HepG2 (cell line): ENCODE data around the gene PLEKHH3. TPM values are rescaled to one million over a fixed set of nuclear protein-coding genes. Genes with fewer than 3 reads are reported as not detected.

Source experiments
- ATF3 ChIP-seq: sonication (generic); formaldehyde crosslinking; IDR thresholded peaks from 2 replicates; pipeline ENCODE4 v1.4.0; 2020; ENCODE audit warnings: missing genetic modification reagents
- BHLHE40 ChIP-seq: IDR thresholded peaks from 2 replicates; pipeline ENCODE4 v1.6.1; 2011; ENCODE audit warnings: low read length, improper control_type of control experiment
- EHMT2 ChIP-seq: fragments of 200-600 bp; sonication (generic); IDR thresholded peaks from 2 replicates; pipeline ENCODE4 v1.7.0; 2017; ENCODE audit warnings: antibody characterized with exemption, low read depth, low read length, borderline replicate concordance
- GLMP ChIP-seq: sonication (generic); formaldehyde crosslinking; IDR thresholded peaks from 2 replicates; pipeline ENCODE4 v1.9.0; 2021; ENCODE audit warnings: missing genetic modification reagents, mild to moderate bottlenecking, borderline replicate concordance
- JUNB ChIP-seq: sonication (generic); formaldehyde crosslinking; IDR thresholded peaks from 2 replicates; pipeline ENCODE4 v1.8.0; 2022; ENCODE audit warnings: missing genetic modification reagents, mild to moderate bottlenecking, borderline replicate concordance
- SAP130 ChIP-seq: IDR thresholded peaks from 2 replicates; pipeline ENCODE4 v1.6.1; 2016; ENCODE audit warnings: low read depth
- SCMH1 ChIP-seq: sonication (generic); formaldehyde crosslinking; IDR thresholded peaks from 2 replicates; pipeline ENCODE4 v1.9.0; 2021; ENCODE audit warnings: missing genetic modification reagents, mild to moderate bottlenecking, borderline replicate concordance
- SETDB1 ChIP-seq: sonication (generic); formaldehyde crosslinking; IDR thresholded peaks from 2 replicates; pipeline ENCODE4 v1.5.1; 2020; ENCODE audit warnings: missing genetic modification reagents, mild to moderate bottlenecking, borderline replicate concordance
- SIN3B ChIP-seq: fragments of 150-350 bp; IDR thresholded peaks from 2 replicates; pipeline ENCODE4 v1.6.1; 2014; ENCODE audit warnings: low read length
- SNAPC4 ChIP-seq: sonication (generic); formaldehyde crosslinking; IDR thresholded peaks from 2 replicates; pipeline ENCODE4 v1.4.0; 2020; ENCODE audit warnings: mild to moderate bottlenecking, missing genetic modification reagents
- THAP11 ChIP-seq: IDR thresholded peaks from 2 replicates; pipeline ENCODE4 v1.6.1; 2016; ENCODE audit warnings: missing biosample characterization, missing genetic modification reagents
- ZNF205 ChIP-seq: IDR thresholded peaks from 2 replicates; pipeline ENCODE4 v1.6.1; 2018; ENCODE audit warnings: missing biosample characterization, missing genetic modification reagents
- ZNF225 ChIP-seq: sonication (generic); formaldehyde crosslinking; IDR thresholded peaks from 2 replicates; pipeline ENCODE4 v1.4.0; 2020; ENCODE audit warnings: mild to moderate bottlenecking, missing genetic modification reagents
- ZNF543 ChIP-seq: sonication (generic); formaldehyde crosslinking; IDR thresholded peaks from 2 replicates; pipeline ENCODE4 v1.4.0; 2020; ENCODE audit warnings: mild to moderate bottlenecking, missing genetic modification reagents
- ZNF580 ChIP-seq: IDR thresholded peaks from 2 replicates; pipeline ENCODE4 v1.6.1; 2016; ENCODE audit warnings: low read depth, borderline replicate concordance
- ZNF83 ChIP-seq: sonication (generic); formaldehyde crosslinking; IDR thresholded peaks from 2 replicates; pipeline ENCODE4 v1.4.0; 2020; ENCODE audit warnings: missing genetic modification reagents, mild to moderate bottlenecking, borderline replicate concordance
- polyA plus RNA-seq, 8 experiments: library from polyadenylated mRNA; depleted of rRNA in 3 of 8; stranded (reverse) in 7 of 8; unstranded in 1 of 8; fragments of >200 nt; fragmentation: Illumina TruSeq in 4 of 8; extraction: Trizol in 4 of 8; gene quantifications; 2 replicates each; pipeline versions ENCODE4 v1.2.1 to v1.2.3, GENCODE V29; 2011 to 2016; ENCODE audit warnings: low read depth in 4 of 8, missing spikeins in 1 of 8, mixed read lengths in 1 of 8; ENCODE audit not compliant: insufficient read depth in 1 of 8
- total RNA-seq, 5 experiments: library from RNA; depleted of rRNA; stranded (reverse); fragments of >200 nt; fragmentation: Illumina TruSeq; extraction: Trizol; gene quantifications; 2 replicates each; pipeline ENCODE4 v1.2.3, GENCODE V29; 2016; ENCODE audit warnings: low read depth in 1 of 5
- TF ChIP-seq, protein P1 (sequence below): sonication (generic); formaldehyde crosslinking; IDR thresholded peaks from 2 replicates; pipeline ENCODE4 v1.5.0; 2020; ENCODE audit warnings: missing genetic modification reagents
- TF ChIP-seq, protein P2 (sequence below): sonication (generic); formaldehyde crosslinking; IDR thresholded peaks from 2 replicates; pipeline ENCODE4 v1.4.0; 2020; ENCODE audit warnings: low read depth, missing genetic modification reagents

The PLEKHH3 gene
- total and polyA plus RNA-seq, 2 of the 13 experiments (the other 11 are each of a cell fraction or from before 2014, with no cell fraction given), result 6.0 to 19.9 TPM

- TF ChIP-seq SNAPC4 (CRISPR knock-in tag) (peak; percentile 59), JUNB (CRISPR knock-in tag) (no peak), SETDB1 (CRISPR knock-in tag) (no peak), SCMH1 (CRISPR knock-in tag) (no peak), ZNF543 (CRISPR knock-in tag) (no peak), THAP11 (CRISPR knock-in tag) (0 out of 2 replicates have a peak, but pooled peaks have one; percentile 40), BHLHE40 (peak; percentile 74), ZNF205 (CRISPR knock-in tag) (no peak; the same call in 1 of the 2 replicates), ZNF580 (CRISPR knock-in tag) (no peak), SAP130 (CRISPR knock-in tag) (peak; percentile 80), EHMT2 (no peak), ATF3 (CRISPR knock-in tag) (no peak), SIN3B (no peak), ZNF225 (no peak), GLMP (CRISPR knock-in tag) (no peak), ZNF83 (CRISPR knock-in tag) (no peak)
- TF ChIP-seq, protein P1, sequence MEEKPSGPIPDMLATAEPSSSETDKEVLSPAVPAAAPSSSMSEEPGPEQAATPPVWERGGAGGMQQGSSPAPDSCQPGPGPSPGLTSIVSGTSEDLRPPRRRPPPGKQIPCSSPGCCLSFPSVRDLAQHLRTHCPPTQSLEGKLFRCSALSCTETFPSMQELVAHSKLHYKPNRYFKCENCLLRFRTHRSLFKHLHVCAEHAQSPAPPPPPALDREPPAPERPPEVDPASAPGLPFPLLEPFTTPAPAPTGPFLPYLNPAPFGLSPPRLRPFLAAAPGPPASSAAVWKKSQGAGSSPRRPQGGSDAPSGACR (CRISPR knock-in tag), result no peak
- TF ChIP-seq, protein P2, sequence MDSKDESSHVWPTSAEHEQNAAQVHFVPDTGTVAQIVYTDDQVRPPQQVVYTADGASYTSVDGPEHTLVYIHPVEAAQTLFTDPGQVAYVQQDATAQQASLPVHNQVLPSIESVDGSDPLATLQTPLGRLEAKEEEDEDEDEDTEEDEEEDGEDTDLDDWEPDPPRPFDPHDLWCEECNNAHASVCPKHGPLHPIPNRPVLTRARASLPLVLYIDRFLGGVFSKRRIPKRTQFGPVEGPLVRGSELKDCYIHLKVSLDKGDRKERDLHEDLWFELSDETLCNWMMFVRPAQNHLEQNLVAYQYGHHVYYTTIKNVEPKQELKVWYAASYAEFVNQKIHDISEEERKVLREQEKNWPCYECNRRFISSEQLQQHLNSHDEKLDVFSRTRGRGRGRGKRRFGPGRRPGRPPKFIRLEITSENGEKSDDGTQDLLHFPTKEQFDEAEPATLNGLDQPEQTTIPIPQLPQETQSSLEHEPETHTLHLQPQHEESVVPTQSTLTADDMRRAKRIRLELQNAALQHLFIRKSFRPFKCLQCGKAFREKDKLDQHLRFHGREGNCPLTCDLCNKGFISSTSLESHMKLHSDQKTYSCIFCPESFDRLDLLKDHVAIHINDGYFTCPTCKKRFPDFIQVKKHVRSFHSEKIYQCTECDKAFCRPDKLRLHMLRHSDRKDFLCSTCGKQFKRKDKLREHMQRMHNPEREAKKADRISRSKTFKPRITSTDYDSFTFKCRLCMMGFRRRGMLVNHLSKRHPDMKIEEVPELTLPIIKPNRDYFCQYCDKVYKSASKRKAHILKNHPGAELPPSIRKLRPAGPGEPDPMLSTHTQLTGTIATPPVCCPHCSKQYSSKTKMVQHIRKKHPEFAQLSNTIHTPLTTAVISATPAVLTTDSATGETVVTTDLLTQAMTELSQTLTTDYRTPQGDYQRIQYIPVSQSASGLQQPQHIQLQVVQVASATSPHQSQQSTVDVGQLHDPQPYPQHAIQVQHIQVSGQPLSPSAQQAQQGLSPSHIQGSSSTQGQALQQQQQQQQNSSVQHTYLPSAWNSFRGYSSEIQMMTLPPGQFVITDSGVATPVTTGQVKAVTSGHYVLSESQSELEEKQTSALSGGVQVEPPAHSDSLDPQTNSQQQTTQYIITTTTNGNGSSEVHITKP (CRISPR knock-in tag), result no peak
These were observed 5.4 kb upstream of the PLEKHH3 start, which contains the start of gene CNTNAP1 (continued) for GRCh38 chr17:42681976-42682721.
